Ishikawa (cell line): ENCODE measurements around the gene ITSN2.

Experiments
- CEBPB ChIP-seq: IDR thresholded peaks from 2 replicates; pipeline ENCODE4 v1.6.1; 2012
- EP300 ChIP-seq: IDR thresholded peaks from 2 replicates; pipeline ENCODE4 v1.6.1; 2012; ENCODE audit warnings: borderline replicate concordance
- TAF1 ChIP-seq: IDR thresholded peaks from 2 replicates; pipeline ENCODE4 v1.6.1; 2012; ENCODE audit warnings: low read depth, mild to moderate bottlenecking
- YY1 ChIP-seq: IDR thresholded peaks from 2 replicates; pipeline ENCODE4 v1.6.1; 2012; ENCODE audit warnings: low read depth

GRCh38 chr2:24174851-24175277 is 185.5 kb downstream of the ITSN2 start, which contains the start of gene FAM228A:
- TF ChIP-seq YY1 (no peak), TAF1 (no peak), CEBPB (no peak), EP300 (no peak)
